Muscle of back (tissue), 11 donors: Measurements from ENCODE around the gene FNDC4. TPM values are rescaled to one million over a fixed set of nuclear protein-coding genes. Genes with fewer than 3 reads are reported as not detected.

Experiments used
- DNase-seq, 3 donors: peaks; one replicate each; pipeline versions ENCODE4 v3.0.0 to v3.0.0-alpha.2; 2013
- polyA plus RNA-seq, 10 donors: library from polyadenylated mRNA; unstranded; fragments of 120-200 nt; gene quantifications; one replicate each; pipeline ENCODE4 v1.2.1, GENCODE V29; 2013; ENCODE audit not compliant: insufficient read length in 10 of 10

FNDC4 gene
- polyA plus RNA-seq, 10 donors, result 6.3 to 13.6 (median 8.1) TPM

- no peak for DNase-seq
These were observed 898 bp upstream of the FNDC4 start for GRCh38 chr2:27495840-27496356.

GRCh38 chr2:27494284-27494943, 586 bp downstream of the FNDC4 start:
- peak in 2 of 3 donors; percentile 21 to 39 for DNase-seq

GRCh38 chr2:27493948-27494283, 1.1 kb downstream of the FNDC4 start:
- no peak for DNase-seq

- no peak for DNase-seq
These were observed 2.4 kb downstream of the FNDC4 start for GRCh38 chr2:27492557-27492956.

- peak; percentile 98 for DNase-seq
These were observed 5.3 kb downstream of the FNDC4 start, which contains the start of gene IFT172 for GRCh38 chr2:27489498-27490397. TSS of gene IFT172 (minus strand) at chr2:27489743. CDS start at chr2:27489653, 90 bp downstream.

GRCh38 chr2:27489118-27489497, 5.9 kb downstream of the FNDC4 start:
- DNase-seq, result no peak

GRCh38 chr2:27485496-27485895, 9.5 kb downstream of the FNDC4 start:
- no peak for DNase-seq

- no peak for DNase-seq
These were observed 23.0 kb downstream of the FNDC4 start for GRCh38 chr2:27471961-27472360.

- DNase-seq, result no peak
These were observed 30.6 kb downstream of the FNDC4 start for GRCh38 chr2:27464443-27464842.

GRCh38 chr2:27461118-27461517, 33.9 kb downstream of the FNDC4 start:
- DNase-seq, result no peak

- DNase-seq, result no peak
These were observed 41.0 kb downstream of the FNDC4 start for GRCh38 chr2:27453968-27454367.

- DNase-seq, result no peak
These were observed 43.9 kb downstream of the FNDC4 start for GRCh38 chr2:27451095-27451494.

GRCh38 chr2:27448381-27448780, 46.6 kb downstream of the FNDC4 start:
- no peak for DNase-seq

- no peak for DNase-seq
These were observed 48.9 kb downstream of the FNDC4 start for GRCh38 chr2:27446057-27446456.

GRCh38 chr2:27445615-27446014, 49.4 kb downstream of the FNDC4 start:
- DNase-seq, result no peak

- no peak for DNase-seq
These were observed 49.8 kb downstream of the FNDC4 start for GRCh38 chr2:27445155-27445554.

GRCh38 chr2:27442920-27443282, 52.1 kb downstream of the FNDC4 start:
- DNase-seq, result no peak

- DNase-seq, result peak in 2 of 3 donors; percentile 15 to 37
These were observed 52.8 kb downstream of the FNDC4 start, which contains the start of gene KRTCAP3 for GRCh38 chr2:27441958-27442919. TSS of gene KRTCAP3 (plus strand) at chr2:27442381. CDS start at chr2:27442413, 32 bp downstream.
